A673 (cell line): ENCODE data around the gene BICD1. TPM values are rescaled to one million over a fixed set of nuclear protein-coding genes. Genes with fewer than 3 reads are reported as not detected.

Experiments
- BruUV-seq: library from RNA; stranded (reverse); fragments of 400-500 nt; replicated peaks from 2 replicates; lab custom pipeline; 2021; lab: Mats Ljungman, UMichigan
- CTCF ChIA-PET: fragments of 300-600 bp; sonication (Branson Sonifier 250); formaldehyde crosslinking; loops from one replicate; lab custom pipeline; 2022; ENCODE audit warnings: antibody characterized with exemption; lab: Charles Lee
- POLR2A ChIA-PET: fragments of 300-600 bp; sonication (Branson Sonifier 250); formaldehyde crosslinking; loops from one replicate; lab custom pipeline; 2022; ENCODE audit warnings: antibody characterized with exemption; ENCODE audit not compliant: low non-redundant PET; lab: Charles Lee
- DNase-seq: peaks from one replicate; pipeline ENCODE4 v3.0.0-alpha.2; 2015; ENCODE audit warnings: low spot score
- H3K27ac ChIP-seq: fragments of 200-600 bp; sonication (generic); 2 replicates; pipeline ENCODE4 v1.5.1; 2016; ENCODE audit warnings: mixed run types, low read depth, mild to moderate bottlenecking, mixed read lengths, antibody characterized with exemption, low read length; ENCODE audit not compliant: poor library complexity, severe bottlenecking
- H3K27me3 ChIP-seq: fragments of 200-600 bp; sonication (generic); replicated peaks from 2 replicates; pipeline ENCODE4 v1.6.1; 2017; ENCODE audit warnings: mixed run types, low read depth, mild to moderate bottlenecking, mixed read lengths, antibody characterized with exemption, low read length; ENCODE audit not compliant: insufficient read depth, poor library complexity
- H3K36me3 ChIP-seq: fragments of 200-600 bp; sonication (generic); 2 replicates; pipeline ENCODE4 v1.6.1; 2016; ENCODE audit warnings: mixed run types, mild to moderate bottlenecking, mixed read lengths, antibody characterized with exemption, low read length; ENCODE audit not compliant: insufficient read depth, poor library complexity, severe bottlenecking
- H3K4me1 ChIP-seq: fragments of 200-600 bp; sonication (generic); 2 replicates; pipeline ENCODE4 v1.6.1; 2017; ENCODE audit warnings: mixed run types, mild to moderate bottlenecking, mixed read lengths, antibody characterized with exemption, low read length; ENCODE audit not compliant: insufficient read depth, poor library complexity, severe bottlenecking
- H3K4me3 ChIP-seq: fragments of 200-600 bp; sonication (generic); 2 replicates; pipeline ENCODE4 v1.5.1; 2016; ENCODE audit warnings: low read depth, mixed run types, mild to moderate bottlenecking, mixed read lengths, low read length; ENCODE audit not compliant: poor library complexity, severe bottlenecking
- H3K9me3 ChIP-seq: fragments of 200-600 bp; sonication (generic); 2 replicates; pipeline ENCODE4 v1.6.1; 2016; ENCODE audit warnings: mixed run types, low read depth, mild to moderate bottlenecking, mixed read lengths, antibody characterized with exemption, low read length; ENCODE audit not compliant: poor library complexity, severe bottlenecking
- EZH2 ChIP-seq: fragments of 200-600 bp; sonication (generic); IDR thresholded peaks from 2 replicates; pipeline ENCODE4 v1.6.1; 2017; ENCODE audit warnings: borderline replicate concordance, low read depth, mild to moderate bottlenecking, mixed read lengths, antibody characterized with exemption, low read length; ENCODE audit not compliant: poor library complexity, severe bottlenecking
- intact Hi-C: fragments of 100-400 bp; cut with micrococcal nuclease; formaldehyde crosslinking; loops from one replicate; pipeline ENCODE4 v1.10.0; 2022; ENCODE audit not compliant: unreplicated experiment
- total RNA-seq: library from RNA; stranded (reverse); gene quantifications from 2 replicates; pipeline ENCODE4 v1.2.3, GENCODE V29; 2021
- TF ChIP-seq, protein P1 (sequence below): fragments of 300-800, 200-600 bp; sonication (generic); conservative IDR thresholded peaks from 2 replicates; pipeline ENCODE4 v1.5.1; 2017; ENCODE audit warnings: low read depth, mild to moderate bottlenecking, antibody characterized with exemption, low read length, moderate library complexity, mixed read lengths

BICD1 gene
- total RNA-seq, 1 experiment from 2014 or later: 50.2 TPM

DNA sequence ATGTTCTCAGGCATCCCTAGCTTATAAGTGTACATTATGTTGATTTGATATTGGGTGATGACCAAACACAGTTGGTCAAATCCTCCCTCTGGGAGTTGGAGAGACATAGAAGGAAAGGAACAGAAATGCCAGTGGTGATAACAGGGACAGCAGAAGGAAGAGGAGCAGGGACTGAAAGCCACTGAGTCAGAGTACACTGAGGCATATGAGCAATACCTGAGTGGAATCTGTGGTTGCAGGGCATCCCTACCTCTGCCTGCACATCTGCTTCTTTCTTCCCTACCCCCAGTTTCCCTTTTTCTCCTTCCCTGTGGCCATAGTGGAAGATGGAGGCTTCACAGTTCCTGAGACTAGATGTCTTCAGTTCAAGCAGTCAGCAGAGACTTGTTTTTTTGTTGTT is 44.9 kb downstream of the BICD1 start:
- Histone ChIP-seq H3K36me3 (no peaks in the 10 kb centered on the region), H3K27ac (no peak overlapping the region), H3K9me3 (no peaks in the 10 kb centered on the region), H3K27me3 (no peaks in the 10 kb centered on the region), H3K4me1 (peaks cover 20% of the 10 kb centered on the region), H3K4me3 (no peak overlapping the region)
- no peak for DNase-seq
- CTCF ChIA-PET: no interaction called here
- intact Hi-C loops: no loop called here
- TF ChIP-seq, protein P1, sequence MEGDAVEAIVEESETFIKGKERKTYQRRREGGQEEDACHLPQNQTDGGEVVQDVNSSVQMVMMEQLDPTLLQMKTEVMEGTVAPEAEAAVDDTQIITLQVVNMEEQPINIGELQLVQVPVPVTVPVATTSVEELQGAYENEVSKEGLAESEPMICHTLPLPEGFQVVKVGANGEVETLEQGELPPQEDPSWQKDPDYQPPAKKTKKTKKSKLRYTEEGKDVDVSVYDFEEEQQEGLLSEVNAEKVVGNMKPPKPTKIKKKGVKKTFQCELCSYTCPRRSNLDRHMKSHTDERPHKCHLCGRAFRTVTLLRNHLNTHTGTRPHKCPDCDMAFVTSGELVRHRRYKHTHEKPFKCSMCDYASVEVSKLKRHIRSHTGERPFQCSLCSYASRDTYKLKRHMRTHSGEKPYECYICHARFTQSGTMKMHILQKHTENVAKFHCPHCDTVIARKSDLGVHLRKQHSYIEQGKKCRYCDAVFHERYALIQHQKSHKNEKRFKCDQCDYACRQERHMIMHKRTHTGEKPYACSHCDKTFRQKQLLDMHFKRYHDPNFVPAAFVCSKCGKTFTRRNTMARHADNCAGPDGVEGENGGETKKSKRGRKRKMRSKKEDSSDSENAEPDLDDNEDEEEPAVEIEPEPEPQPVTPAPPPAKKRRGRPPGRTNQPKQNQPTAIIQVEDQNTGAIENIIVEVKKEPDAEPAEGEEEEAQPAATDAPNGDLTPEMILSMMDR: no peak
- no peak for TF ChIP-seq EZH2
- no TSS peak for BruUV-seq
- POLR2A ChIA-PET: no interaction called here

DNA sequence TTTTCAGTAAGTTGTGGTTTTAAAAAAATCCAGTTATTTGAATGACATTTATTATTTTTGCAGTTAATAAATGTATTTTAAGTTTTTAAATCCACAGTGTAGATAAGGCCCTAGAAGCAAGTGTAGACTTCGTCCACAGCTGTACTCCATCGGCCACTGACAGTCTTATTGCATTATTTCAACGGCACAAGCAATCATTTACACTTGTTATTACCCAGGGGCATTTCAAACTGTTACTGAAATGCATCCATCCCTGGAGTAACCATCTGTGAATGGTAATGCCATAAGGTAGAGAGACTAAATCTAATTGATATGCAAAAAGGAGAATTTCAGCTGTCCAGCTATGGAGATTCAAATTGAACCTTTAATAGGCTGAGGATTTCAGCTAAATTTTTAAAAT is 48.4 kb downstream of the BICD1 start:
- Histone ChIP-seq H3K4me1 (peaks cover 24% of the 10 kb centered on the region), H3K4me3 (no peak overlapping the region), H3K36me3 (no peaks in the 10 kb centered on the region), H3K27me3 (no peaks in the 10 kb centered on the region), H3K9me3 (no peaks in the 10 kb centered on the region), H3K27ac (no peak overlapping the region)
- POLR2A ChIA-PET: no interaction called here
- CTCF ChIA-PET: no interaction called here
- BruUV-seq: no TSS peak
- TF ChIP-seq EZH2: no peak
- TF ChIP-seq, protein P1: no peak
- intact Hi-C loops: no loop called here
- no peak for DNase-seq

DNA sequence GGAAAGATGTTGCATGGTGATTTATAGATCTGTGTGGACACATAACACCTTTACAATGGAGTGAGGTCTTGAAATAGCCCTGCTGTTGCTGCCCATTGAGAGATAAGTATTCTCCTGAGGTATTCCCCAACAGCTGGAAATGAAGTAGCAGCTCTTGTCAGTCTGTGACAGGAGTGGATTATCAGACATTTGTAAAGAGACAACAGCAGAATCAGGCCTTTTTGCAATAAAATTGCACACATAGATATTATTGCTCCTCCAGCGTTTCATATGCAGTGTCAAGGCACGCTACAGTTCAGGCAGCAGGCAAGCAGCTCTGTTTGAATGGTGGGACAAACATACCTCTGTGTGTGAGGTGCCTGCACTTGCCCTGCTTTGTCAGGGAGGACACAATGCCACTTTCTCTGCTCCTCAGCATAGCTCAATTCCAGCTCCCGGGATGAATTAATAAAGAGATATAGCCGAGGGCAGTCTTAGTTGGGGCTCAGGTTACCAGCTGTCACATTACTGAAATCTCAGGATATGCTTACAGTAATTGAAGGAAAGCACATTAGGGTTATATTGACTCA is 49.4 kb downstream of the BICD1 start:
- H3K27ac ChIP-seq: no peak overlapping the region
- no peaks in the 10 kb centered on the region for H3K9me3 ChIP-seq
- H3K36me3 ChIP-seq: no peaks in the 10 kb centered on the region
- BruUV-seq: no TSS peak
- peaks cover 24% of the 10 kb centered on the region for H3K4me1 ChIP-seq
- ChIA-PET POLR2A (no interaction called here), CTCF (interaction anchor here (0.6 kb wide), 1 partner anchor 138 kb away, joined by 3 read pairs; no protein-coding TSS in a partner anchor)
- TF ChIP-seq, protein P1: no peak
- TF ChIP-seq EZH2: no peak
- H3K4me3 ChIP-seq: no peak overlapping the region
- no peak for DNase-seq
- intact Hi-C loops: no loop called here
- H3K27me3 ChIP-seq: no peaks in the 10 kb centered on the region
